Measurements from ENCODE around the gene TFEB.

- TF ChIP-seq YY1 (IDR thresholded peaks at IDR 0.05; ENCODE audit: insufficient read depth, insufficient read length) (no peak), ZNF274 (IDR thresholded peaks at IDR 0.05; ENCODE audit: low read depth, low read length) (no peak)
These were observed 44.7 kb downstream of the TFEB start for GRCh38 chr6:41690541-41691330.

Measured in NT2/D1 (cell line).